ENCODE data around the gene TSPYL4.

TSPYL4 gene

DNA sequence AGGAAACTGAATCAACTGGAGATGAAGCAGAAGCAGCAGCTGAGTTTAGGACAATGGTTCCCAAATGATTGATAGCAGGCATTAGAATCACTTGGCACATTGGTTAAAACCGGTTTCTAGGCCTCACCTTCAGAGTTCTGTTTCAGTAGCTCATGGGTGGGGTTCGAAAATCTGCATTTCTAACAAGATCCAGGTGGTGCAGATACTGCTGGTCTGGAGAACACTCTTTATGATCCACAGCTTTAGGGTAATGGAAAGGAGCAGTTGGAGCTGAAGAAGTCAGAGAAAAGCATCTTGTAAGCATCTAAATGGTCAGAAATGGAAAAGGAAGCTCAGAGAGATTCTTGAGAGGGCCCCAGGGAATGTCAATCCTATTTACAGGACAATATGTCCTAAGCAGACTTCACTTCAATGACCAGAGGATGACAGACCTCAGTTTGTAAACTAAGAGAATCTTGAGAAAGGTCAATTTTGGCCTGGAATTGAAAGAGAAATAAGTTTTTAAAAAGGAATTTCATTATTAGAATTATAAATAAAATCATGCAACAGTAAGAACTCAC lies 17.4 kb upstream of the TSPYL4 start:
- DNase-seq (ENCODE audit: low read depth, low spot score) = no peak

DNA sequence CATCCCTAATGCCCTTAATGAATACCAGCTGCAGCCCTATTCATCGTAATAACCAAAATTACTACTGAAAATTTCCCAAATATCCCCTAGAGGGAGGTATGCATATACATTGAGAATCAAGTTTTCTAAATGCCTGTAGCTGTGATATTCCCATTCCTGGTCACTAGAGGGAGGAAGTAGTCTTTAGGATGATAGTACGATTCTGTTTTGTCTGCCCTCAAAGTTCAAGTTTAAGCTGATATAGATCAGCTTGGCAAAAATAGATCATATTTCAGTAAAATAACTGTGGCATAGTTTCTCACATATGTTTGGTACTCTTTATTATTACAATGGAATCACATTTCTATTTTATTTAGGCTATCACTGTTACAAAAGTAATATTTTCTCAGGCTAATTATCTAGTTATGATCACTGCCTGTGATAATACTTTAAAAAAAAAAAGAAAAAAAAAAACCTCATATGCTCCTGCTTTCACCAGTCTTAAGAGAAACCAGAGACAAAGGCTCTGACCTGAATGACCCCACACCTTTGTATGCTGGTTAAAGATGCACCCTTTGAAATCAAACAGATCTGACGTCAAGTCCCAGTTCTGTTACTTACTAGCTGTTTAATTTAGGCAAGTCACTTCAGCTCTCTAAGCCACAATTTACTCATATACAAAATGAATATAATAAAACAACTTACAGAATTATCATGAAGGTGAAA lies 14.9 kb upstream of the TSPYL4 start:
- DNase-seq (ENCODE audit: low read depth, low spot score) = peak; percentile 52

DNA sequence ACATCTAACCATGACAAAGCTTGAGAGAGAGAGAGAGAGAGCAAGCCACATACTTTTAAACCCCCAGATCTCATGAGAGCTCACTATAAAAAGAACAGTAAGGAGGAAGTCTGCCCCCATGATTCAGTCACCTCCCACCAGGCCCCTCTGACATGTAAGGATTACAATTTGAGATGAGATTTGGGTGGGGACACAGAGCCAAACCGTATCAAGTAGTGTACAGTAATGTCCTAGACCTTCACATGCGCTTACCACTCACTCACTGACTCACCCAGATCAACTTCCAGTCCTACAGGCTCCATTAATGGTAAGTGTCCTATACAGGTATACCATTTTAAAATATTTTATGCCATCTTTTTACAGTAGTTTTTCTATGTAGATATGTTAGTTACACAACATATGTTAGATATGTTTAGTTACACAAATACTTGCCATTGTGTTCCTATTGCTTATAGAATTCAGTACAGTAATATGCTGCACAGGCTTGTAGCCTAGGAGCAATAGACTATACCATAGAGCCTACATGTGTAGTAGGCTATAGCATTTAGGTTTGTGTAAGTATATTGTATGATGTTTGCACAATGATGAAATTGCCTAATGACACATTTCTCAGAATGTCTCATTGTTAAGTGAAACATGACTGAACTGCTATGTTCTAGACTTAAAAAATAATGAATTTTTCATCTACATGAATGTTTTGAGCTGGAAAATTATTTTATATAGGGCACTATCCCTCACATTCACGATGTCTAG lies 14.1 kb upstream of the TSPYL4 start:
- DNase-seq (ENCODE audit: low read depth, low spot score) = no peak

DNA sequence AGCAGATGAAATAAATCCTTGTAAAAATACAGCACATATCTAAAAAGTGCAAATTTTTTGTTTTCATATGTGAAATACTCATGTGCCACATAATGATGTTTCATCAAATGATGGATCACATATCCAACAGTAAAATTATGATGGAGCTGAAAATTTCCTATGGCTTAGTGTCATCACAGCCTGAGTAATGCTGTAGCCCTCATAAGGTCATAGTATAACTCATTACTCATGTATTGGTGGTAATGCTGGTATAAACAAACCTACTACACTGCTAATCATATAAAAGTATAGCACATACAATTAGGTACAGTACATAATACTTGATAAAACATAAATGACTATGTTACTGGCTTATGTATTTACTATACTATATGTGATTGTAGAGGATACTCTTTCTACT lies 12.9 kb upstream of the TSPYL4 start:
- DNase-seq (ENCODE audit: low read depth, low spot score) = no peak

DNA sequence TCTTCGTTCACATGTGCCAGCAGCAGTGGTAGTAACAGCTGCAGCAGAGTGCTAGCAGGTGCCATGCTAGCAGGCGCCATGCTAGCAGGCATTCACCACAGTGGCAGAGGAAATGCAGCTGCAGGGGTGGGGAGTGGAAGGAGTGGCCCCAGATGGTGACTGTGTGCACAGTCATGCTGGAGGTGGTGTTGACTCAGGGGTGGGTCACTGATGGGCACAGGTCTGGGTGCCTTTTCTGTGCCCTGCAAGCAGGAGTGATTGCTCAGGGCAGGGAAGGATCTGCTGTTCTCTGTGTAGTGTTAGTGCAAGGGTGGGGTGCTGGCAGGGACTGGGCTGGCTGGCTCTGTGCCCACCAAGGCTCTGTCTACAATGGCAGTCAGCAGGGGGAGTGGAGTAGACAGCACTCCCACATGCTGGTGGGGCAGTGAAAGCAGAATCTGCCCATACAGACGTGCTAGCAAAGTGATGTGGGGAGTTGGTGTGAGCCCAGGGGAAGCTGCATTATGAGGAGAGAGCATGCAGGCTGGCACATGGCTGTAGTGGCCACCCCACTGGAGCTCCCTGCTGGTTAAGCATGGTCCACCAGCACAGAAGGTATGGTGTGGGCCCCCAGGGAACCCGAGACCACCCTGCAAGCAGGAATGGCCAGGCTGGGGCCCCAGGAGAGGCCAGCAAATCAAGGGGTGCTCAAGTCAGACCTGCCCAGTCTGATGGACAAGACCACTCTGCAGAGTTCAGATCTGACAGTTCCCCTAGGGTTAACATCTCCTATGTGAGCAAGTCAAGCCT lies 11.4 kb upstream of the TSPYL4 start:
- no peak for DNase-seq (ENCODE audit: low read depth, low spot score)

DNA sequence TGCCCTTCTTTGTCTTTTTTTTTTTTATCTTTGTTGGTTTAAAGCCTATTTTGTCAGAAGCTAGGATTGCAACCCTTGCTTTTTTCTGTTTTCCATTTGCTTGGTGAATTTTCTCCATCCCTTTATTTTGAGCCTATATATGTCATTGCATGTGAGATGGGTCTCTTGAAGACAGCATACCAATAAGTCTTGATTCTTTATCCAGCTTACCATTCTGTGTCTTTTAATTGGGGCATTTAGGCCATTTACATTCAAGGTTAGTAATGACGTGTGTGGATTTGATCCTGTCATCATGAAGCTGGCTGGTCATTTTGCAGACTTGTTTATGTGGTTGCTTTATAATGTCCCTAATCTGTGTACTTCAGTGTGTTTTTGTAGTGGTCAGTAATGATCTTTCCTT lies 9.5 kb upstream of the TSPYL4 start:
- DNase-seq (ENCODE audit: low read depth, low spot score) = no peak

DNA sequence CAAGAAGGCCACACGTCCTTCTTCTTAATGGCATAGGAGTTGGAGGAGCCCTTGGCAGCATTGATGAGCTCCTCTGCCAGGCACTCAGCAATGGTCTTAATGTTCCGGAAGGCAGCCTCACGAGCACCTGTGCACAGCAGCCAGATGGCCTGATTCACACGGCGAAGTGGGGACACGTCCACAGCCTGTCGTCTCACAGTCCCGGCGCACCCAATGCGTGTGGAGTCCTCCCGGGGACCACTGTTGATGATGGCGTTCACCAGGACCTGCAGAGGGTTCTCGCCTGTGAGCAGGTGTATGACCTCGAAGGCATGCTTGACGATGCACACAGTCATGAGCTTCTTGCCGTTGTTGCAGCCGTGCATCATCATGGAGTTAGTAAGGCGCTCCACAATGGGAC lies 4.6 kb upstream of the TSPYL4 start:
- DNase-seq (ENCODE audit: low read depth, low spot score) = no peak

DNA sequence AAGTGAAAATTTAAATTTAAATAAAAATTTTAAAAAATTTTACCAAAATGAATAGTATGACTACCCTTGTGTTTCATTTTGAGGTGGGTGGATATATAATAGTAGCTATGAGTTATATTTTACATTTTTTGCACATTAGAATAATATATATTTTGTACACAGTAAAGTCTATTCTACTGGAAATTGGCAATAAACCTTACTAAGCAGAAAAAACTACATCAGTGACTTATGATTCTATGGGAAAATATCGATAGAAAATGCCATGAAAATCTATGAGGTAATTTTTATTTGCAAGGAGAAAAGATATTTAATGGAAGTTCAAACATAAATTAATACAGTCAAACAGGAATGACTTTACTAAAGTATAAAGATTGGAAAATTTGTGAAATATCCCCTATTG lies 2.8 kb upstream of the TSPYL4 start:
- DNase-seq (ENCODE audit: low read depth, low spot score) = no peak

DNA sequence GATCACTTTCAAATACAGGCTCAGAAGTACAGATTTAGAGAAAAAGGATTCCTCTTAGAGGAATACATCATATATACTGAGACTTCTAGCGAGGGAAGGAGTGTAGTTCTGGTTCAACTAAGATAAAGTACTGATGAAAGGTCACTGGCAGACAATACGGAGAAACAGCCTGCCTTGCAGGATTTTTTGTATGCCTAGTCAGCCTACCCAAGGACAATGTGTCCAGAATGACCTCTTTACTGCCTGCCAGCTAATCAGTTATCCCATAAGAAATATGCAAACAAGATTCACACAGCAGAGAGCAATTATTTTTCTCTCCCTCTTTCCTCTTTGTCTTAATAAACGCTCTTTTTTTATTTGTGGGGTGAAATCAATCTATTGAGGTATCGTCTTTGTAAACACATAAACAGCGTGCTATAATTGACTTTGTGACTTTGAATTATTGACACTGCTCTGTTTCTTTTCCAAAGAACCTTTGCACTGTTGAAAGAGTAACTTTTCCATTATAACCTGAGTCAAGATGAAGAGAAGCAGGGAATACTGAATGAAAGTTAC lies 1.4 kb upstream of the TSPYL4 start:
- no peak for DNase-seq (ENCODE audit: low read depth, low spot score)

DNA sequence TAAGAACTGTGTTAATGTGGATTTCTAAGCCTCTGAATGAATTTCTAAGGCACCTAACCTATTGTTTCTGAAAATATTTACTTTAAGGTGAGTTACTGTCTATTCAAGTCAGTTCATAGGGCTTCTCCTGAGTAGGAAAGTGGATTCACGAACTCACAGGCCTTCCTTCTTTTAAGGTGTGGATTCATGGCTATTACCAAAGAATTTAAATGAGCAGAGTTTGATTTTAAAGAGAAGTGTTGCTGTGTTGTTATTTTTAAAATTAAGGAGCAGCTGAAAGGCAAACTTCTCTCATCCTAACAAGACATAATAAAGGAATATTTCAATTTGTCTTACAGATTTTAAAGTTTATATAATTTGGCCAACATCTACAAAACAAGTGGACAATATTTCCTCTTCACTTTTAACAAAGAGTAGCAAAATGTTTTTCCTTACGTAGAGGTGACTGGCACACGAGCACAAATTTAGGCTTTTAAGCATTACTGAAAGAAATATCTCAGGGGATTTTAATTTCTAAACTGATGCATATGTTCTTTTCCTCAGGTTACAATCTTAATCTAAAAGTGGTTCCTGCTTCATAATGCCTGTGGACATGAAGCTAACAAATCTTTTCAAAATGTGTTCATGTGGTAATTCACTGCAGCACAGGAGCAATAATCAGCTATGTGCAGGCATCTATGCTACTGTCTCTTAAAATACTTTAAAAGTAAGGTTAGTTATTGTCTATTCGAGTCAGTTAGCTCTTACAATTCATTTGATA lies 602 bp upstream of the TSPYL4 start:
- no peak for DNase-seq (ENCODE audit: low read depth, low spot score)

DNA sequence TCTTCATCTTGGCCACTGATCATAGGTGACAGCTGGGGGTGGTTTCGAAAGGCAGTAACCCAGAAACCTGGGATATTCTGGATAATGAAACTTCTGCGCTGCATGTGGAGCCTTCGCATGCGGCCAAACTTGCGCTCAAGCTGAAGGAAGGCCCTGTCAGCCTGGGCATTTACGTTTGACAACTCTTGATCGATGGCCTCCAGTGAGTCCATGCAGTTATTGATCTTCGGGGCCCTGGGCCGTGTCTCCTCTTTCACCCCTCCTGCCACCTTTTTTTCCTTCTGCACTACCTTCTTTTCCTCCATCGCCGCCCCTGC lies 729 bp downstream of the TSPYL4 start:
- DNase-seq (ENCODE audit: low read depth, low spot score) = no peak

DNA sequence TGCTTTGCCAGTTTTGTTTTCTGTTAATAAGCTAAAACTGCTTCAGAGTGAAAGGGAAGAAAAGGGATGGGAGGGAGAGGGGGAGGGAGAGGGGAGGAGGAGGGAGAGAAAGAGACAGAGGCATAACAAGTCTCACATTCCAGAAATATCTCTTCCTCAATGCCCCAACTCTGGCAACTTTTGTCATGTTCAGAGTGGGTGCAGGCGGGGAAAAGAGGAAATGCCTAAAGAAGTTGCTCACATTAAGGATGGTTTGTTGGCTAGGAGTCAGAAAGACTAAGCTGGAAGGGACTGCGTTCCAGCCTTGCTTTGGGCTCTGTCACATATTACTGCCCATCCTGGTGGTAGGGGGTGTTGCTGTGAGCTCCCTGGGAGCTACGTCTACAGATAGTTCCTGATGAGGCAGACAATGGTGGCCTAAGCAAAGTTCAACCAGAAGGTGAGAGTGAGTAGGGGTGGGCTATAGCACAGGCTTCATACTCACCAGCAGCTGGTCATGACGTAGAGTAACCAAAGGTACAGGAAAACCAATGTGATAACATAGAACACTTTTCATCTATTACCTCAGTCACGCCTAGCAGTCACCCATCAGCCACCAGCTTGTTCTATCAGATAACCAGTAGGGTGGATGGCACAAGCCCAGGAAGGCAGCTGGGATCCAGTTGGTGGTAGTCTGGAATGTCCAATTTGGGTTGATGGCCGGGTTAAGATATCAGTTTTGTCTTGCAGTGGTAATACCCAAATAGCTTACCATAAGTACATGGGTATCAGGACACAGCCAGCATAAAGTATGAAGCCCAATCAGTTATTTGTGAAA lies 2.1 kb downstream of the TSPYL4 start:
- no peak for DNase-seq (ENCODE audit: low read depth, low spot score)

DNA sequence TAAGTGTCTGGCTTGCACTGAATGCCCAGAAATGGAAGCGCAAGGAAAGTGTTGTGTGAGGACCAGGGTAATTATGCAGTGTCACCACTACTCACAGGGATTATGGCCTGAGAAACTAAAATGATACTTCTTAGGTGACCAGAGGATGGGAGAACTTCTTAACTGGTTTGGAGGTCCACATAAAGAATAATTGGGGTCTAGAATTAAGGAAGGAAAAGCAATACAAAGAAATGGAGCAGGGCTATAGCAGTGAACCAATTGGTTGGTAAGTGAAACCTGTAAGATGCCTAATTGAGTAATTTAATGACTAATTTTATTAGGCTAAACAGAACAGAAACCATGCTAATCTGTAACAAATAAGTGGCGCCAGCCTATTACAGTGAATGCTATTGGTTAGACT lies 5.3 kb downstream of the TSPYL4 start:
- DNase-seq (ENCODE audit: low read depth, low spot score) = no peak

DNA sequence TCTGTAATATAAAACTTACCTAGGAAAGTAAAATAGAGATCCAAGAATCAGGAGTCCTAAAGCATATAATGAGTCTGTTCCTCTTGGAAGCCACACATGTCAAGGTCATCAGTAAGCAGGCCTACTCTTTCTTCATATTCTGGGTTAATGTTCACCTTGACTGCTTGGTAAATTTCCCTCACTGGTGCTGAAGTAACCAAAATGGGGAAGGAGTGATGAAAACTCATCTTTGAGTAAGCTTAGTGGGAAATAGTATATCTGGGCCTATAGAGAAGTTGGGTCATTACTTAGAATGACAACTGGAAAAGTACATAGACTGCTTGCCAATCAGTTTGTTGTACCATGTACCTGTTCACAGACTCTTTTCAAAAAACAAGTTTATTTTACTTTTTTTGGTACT lies 6.6 kb downstream of the TSPYL4 start:
- DNase-seq (ENCODE audit: low read depth, low spot score) = no peak

DNA sequence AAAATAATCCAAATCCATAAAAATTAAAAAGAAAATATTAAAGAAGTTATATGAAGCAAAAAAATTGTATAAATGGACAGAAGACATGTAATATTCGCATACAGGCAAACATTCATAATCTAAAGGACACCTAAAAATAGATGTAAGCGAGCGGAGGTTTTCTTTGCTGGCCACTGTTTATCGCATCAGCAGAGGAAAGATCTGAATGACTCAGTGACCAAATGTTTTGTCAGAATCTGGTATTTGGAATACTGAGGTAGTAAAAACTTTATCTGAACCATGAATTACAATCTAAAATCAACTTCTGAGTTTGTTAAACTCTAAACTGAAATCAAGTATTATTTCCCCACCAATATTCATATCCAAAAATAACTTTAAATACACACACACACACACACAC lies 7.8 kb downstream of the TSPYL4 start:
- DNase-seq (ENCODE audit: low read depth, low spot score) = no peak

DNA sequence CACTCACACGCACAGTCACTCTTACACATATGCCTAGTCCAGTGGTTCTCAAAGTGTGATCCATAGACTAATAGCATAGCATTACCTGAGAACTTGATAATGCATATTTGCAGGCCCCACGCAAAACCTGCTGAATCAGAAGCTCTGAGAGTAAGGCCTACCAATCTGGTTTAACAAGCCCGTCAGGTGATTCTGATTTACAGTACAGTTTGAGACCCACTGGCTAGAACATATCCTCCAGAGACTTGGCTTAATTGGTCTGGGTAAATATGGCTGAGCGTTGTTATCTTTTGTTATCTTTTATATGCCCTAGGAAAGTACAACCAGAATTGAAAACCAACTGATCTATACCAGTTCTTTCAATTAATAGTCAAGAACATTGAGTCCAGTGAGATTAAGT lies 9.6 kb downstream of the TSPYL4 start:
- DNase-seq (ENCODE audit: low read depth, low spot score) = no peak

DNA sequence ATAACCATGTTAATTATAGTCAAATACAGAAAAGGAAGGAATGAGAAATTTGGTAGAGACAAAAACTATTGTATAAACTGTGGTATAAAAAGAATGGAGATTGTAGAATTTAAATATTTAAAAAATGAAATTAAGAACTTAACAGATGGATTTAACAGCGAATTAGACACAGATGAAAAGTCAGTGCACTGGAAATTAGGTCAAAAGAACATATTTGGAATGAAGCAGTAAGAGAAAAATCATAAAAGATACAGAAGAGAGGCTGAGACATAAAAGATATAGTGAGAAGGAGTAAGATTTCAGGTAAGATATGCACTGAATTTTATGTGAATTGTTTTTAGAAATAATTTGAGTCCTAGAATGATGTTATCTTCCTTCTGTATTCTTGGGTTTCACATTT lies 14.0 kb downstream of the TSPYL4 start:
- no peak for DNase-seq (ENCODE audit: low read depth, low spot score)

DNA sequence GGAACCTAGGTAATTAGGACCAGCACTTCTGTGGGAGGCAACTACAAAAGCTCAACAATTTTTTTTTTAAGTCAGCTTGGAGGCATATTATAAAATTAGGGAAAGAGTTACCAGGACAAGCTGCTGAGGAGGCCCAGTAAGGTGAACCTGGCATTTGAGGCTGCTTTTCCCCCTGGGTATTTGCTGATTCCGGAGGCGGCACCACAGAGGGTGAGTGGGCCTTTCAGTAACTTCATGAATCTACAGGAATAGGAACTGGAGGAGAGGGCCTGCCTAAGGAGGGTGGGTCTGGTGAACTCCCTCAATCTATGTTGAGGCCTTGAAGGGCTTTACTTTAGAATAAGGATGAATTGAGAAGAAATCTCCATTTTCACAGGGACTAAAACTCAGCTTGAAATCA lies 14.6 kb downstream of the TSPYL4 start:
- no peak for DNase-seq (ENCODE audit: low read depth, low spot score)

DNA sequence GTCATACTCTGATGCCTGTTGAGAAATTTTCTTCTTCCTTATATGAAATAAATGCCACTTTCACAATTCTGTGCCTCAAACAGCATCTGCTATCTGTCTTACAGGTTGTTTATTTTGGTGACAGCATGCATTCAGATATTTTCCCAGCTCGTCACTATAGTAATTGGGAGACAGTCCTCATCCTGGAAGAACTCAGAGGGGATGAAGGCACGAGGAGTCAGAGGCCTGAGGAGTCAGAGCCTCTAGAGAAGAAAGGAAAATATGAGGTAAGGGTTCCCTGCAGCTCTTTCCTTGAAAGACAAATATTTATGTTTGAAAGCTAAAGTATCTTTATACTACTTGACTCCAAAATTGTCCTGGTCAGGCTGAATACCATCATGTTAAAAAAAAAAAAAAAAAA lies 15.8 kb downstream of the TSPYL4 start:
- peak; percentile 75 for DNase-seq (ENCODE audit: low read depth, low spot score)

DNA sequence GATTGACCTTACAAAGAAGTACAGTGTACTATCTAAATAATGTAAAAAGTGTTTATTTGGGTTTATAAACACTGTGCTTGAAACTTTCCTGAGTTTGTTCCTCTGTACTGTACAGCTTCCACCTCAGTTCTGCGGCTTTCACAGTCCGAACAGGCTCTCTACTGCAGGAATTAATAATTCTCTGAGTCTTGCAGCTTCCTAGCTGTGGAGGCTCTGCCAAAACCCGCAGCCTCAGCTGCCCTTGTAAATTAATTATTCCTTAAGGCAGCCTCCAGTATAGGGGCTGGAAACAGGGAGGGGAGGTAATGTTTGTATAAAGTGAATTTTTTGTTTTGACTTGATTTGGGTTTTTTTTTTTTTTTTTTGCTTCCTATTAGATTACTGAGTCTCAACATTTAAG lies 19.2 kb downstream of the TSPYL4 start:
- no peak for DNase-seq (ENCODE audit: low read depth, low spot score)
